Choroid plexus epithelial cell (primary cell): ENCODE results near the gene GSDME.
A peak's percentile ranks its signal among the peaks of the same experiment; 100 is the strongest.
"Not testable (repeated sequence)": the region's sequence is repeated elsewhere in the genome, so short reads cannot be mapped to it uniquely, and the experiment has no call there.

Experiments
- DNase-seq: peaks from one replicate; pipeline ENCODE4 v3.0.0-alpha.2; 2010; ENCODE audit warnings: low read depth
- H3K4me3 ChIP-seq: 2 replicates; pipeline ENCODE4 v1.5.1; 2011; ENCODE audit warnings: low read depth, mild to moderate bottlenecking, control low read depth, low read length, moderate library complexity
- CTCF ChIP-seq: conservative IDR thresholded peaks from 2 replicates; pipeline ENCODE4 v1.5.1; 2011; ENCODE audit warnings: low read depth, mild to moderate bottlenecking, control low read depth, inconsistent platforms, low read length, moderate library complexity

Gene GSDME

GRCh38 chr7:24797270-24797669 is 40.0 kb upstream of the GSDME start:
- no peak for TF ChIP-seq CTCF
- H3K4me3 ChIP-seq = no peak overlapping the region
- DNase-seq = no peak

GRCh38 chr7:24795407-24795767 is 38.1 kb upstream of the GSDME start:
- no peak for DNase-seq
- no peak overlapping the region for H3K4me3 ChIP-seq
- TF ChIP-seq CTCF = no peak

GRCh38 chr7:24794751-24795406 is 37.6 kb upstream of the GSDME start:
- not testable (repeated sequence) for H3K4me3 ChIP-seq, DNase-seq

DNA sequence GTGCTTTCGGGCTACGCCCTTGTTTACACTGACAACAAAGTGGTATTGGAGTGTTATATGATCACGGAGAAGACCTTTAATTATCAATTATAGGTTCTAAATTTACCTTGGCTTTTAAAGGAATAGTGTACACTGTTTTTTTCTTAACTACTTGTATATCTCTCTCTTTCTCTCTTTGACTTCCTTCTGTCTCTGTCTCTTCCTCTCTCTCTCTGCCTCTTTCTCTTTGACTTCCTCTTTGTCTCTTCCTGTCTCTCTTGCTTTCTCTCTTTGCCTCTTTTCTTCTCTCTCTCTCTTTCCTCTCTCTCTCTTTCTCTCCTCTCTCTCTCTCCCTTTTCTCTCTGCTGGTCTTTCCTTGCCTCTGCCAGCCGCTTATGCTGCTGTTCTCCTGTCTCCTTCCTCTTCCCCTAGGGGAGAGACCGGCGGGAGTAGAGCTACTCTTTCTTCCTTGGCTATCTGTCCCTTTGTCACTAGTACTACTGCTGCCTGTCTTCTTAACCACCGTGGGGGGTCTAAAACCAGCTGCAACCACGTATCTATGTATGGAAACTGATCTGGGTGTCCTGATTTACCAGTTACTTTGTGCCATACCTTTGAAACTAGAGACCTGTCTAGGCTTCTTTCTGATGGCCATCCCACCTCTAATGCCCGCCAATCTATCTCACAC is 36.9 kb upstream of the GSDME start:
- TF ChIP-seq CTCF = no peak
- no peak overlapping the region for H3K4me3 ChIP-seq
- DNase-seq = no peak

- no peak for TF ChIP-seq CTCF
- no peak for DNase-seq
- H3K4me3 ChIP-seq = no peak overlapping the region
Observed at GRCh38 chr7:24788961-24789576, 31.8 kb upstream of the GSDME start.

DNA sequence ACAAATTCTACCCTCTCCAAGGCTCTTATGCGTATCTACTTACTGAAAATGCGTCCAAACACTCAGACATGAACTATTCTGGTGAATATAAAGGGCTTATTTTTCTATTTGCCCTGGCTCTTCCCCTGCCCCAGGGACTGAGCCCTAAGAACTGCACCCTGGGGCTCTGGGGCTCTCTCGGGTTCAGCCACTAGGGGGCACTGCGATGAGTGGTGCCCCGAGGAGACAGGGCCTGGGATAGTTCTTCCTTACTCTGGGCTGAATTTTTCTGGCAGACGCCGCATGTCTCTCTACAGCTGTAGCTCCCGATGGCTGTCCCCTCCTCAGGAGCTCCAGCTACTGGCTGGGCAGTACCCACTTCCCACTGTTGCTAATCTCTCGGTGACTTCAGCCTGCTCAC is 30.8 kb upstream of the GSDME start:
- TF ChIP-seq CTCF = peak; percentile 49
- DNase-seq = no peak
- H3K4me3 ChIP-seq = no peak overlapping the region

DNA sequence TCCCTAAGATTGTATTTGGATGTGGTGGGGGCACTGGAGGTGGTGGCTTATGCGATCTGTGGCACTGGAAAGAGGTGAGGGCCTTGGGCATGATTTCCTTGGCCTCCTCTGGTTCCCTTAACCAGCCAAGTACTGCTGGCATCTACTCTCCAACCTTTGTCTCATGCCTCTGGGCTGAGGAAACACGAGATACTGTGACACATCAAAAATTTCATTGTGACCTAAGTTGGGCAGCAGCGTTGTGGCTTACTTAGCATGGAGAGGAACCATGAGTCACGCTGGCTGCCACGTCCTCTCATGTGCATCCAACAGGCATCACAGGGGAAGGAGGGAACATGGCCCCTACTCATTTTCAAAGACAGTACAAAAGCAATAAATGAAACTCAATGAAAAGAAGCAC is 29.7 kb upstream of the GSDME start:
- no peak overlapping the region for H3K4me3 ChIP-seq
- peak; percentile 88 for DNase-seq
- no peak for TF ChIP-seq CTCF
